Urothelium cell line (cell line): ENCODE measurements around the gene RNF227.

ENCODE experiments used
- DNase-seq: peaks from one replicate; pipeline ENCODE4 v3.0.0; 2011; ENCODE audit warnings: low spot score, mixed read lengths
- FAIRE-seq: peaks from 2 replicates; lab custom pipeline; 2011; peaks lifted over from hg19 to GRCh38; lab: Jason Lieb, UNC

RNF227 gene

DNA sequence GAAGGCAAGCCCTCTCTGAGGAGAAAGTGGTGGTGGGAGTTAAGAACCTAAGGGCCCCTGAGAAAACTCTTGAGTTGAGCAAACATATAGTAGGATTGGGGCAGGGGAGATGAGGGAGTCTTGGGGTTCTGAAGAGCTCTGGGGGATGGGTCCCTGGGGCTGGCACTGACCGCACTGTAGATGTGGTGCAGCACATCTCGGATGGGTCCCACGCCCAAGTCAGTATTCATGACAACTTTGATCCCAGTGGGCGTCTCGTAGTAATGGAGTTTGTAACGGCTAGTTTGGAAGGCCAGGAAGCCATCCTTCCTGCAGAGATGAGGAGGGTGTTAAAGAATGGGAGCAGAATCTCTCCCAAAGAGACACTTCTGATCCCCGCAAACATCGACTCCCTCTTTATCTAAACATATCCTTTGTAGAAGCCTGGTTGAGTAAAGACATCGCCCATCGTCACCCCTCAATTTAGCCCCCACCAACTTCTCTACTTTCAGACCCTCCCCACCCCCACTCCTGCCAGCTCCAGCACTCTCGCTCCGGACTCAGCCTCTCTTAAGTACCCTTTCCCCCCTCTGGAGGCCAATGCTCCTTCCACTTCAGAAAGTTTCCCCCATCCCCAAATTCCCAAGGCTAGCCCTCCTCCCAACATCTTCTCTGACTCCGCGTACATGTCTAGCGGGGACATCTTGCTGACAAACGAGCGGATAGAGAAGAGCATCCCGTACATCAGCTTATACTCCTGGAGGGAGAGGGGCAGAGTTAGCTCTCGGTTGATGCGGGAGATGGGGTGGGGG lies 14.9 kb upstream of the RNF227 start:
- FAIRE-seq (no peak), DNase-seq (no peak)

GRCh38 chr17:7929158-7930023 lies 13.3 kb upstream of the RNF227 start, which contains the start of gene KCNAB3:
Gene KCNAB3, minus strand, starts transcription at chr17:7929856. Its CDS starts 421 bp downstream, at chr17:7929435.
- no peak for FAIRE-seq

DNA sequence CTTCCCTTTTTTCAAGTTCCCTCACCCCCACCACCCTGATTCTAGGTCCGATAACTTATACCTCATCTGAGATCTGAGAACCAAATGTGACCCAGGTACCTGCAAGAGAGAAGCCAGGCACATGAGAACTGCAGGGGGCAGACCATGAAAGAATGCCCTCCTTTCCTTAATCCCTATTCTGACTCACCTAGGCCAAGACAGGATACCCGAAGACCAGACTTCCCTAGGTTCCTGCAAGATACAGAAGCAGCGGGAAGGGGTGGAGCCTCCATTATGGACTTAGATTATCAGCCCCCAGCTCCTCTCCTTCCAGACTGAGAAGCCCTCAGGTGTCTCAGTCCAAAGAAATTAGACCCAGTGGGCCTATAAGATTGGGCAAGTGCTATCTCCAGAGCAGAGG lies 11.5 kb upstream of the RNF227 start:
- FAIRE-seq = no peak
- DNase-seq = no peak

More at GRCh38 chr17:7929158-7930023, 13.3 kb upstream of the RNF227 start, which contains the start of gene KCNAB3:
- DNase-seq = no peak

- DNase-seq (no peak), FAIRE-seq (no peak)
These were observed 6.9 kb upstream of the RNF227 start for GRCh38 chr17:7922845-7923628.

GRCh38 chr17:7922269-7922844 lies 6.3 kb upstream of the RNF227 start:
- DNase-seq (no peak), FAIRE-seq (no peak)

GRCh38 chr17:7916808-7917207 lies 719 bp upstream of the RNF227 start:
- DNase-seq (peak; percentile 9), FAIRE-seq (no peak)

- no peak for FAIRE-seq
- DNase-seq = no peak
These were observed 245 bp upstream of the RNF227 start for GRCh38 chr17:7916385-7916682.

- no peak for FAIRE-seq
- no peak for DNase-seq
These were observed 894 bp downstream of the RNF227 start for GRCh38 chr17:7915179-7915610.

GRCh38 chr17:7912927-7913524 lies 3.1 kb downstream of the RNF227 start:
- peak; percentile 50 for DNase-seq
- no peak for FAIRE-seq

GRCh38 chr17:7911116-7911515 lies 5.0 kb downstream of the RNF227 start:
- FAIRE-seq (no peak), DNase-seq (no peak)

- no peak for DNase-seq
- no peak for FAIRE-seq
These were observed 5.4 kb downstream of the RNF227 start for GRCh38 chr17:7910711-7911110.

GRCh38 chr17:7910281-7910680 lies 5.8 kb downstream of the RNF227 start:
- DNase-seq (no peak), FAIRE-seq (no peak)

DNA sequence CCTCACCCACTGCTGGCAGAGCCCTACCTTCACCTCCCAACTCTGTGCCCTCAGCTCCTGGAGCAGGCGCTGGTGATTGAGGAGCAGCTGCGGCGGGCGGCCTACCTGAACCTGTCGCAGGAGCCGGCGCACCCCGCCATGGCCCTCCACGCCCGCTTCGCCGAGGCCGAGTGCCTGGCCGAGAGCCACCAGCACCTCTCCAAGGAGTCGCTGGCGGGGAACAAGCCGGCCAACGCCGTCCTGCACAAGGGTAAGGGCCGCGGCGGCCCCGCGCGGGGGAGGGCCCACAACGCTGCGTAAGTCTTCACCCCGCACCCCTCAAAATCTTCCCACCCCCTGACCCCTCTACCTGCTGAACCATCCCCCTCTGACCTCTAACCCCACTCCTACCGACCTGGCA lies 7.0 kb downstream of the RNF227 start:
- DNase-seq (no peak), FAIRE-seq (no peak)

DNA sequence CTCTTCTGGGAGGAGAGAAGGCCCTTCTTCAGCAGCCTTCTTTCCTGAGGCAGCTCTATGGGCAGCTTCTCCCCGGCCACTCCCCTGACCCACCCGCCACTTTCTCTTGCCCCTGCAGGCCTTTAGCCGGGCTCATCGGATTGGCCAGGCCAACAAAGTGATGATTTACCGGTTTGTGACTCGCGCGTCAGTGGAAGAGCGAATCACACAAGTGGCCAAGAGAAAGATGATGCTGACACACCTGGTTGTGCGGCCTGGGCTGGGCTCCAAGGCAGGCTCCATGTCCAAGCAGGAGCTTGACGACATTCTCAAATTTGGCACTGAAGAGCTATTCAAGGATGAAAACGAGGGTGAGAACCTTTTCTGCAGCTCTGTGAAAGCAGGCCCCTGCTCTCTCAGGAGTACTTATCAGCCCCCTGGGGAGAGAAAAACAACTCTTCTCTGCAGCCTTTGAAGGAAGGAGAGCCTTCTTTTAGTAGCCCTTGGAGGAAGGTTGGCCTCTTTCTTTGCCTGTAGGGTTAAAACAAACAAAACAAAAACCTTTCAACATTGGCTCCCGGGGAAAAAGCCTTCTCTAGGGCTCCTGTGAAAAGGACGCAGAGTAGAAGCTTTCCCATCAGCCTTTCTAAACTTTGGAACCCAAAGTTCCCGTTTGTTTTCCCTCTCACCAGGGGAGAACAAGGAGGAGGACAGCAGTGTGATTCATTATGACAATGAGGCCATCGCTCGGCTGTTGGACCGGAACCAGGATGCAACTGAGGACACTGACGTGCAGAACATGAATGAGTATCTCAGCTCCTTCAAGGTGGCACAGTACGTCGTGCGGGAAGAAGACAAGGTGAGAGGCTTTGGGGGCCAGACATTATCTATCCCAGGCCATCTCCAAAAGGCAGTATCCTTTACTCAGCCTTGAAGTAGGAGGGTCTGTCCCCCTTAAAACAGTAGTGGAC lies 12.7 kb downstream of the RNF227 start:
- FAIRE-seq (no peak), DNase-seq (no peak)

- DNase-seq = no peak
- no peak for FAIRE-seq
These were observed 18.3 kb downstream of the RNF227 start for GRCh38 chr17:7897773-7898172.

- no peak for FAIRE-seq
- DNase-seq = no peak
These were observed 19.0 kb downstream of the RNF227 start for GRCh38 chr17:7897090-7897489.

DNA sequence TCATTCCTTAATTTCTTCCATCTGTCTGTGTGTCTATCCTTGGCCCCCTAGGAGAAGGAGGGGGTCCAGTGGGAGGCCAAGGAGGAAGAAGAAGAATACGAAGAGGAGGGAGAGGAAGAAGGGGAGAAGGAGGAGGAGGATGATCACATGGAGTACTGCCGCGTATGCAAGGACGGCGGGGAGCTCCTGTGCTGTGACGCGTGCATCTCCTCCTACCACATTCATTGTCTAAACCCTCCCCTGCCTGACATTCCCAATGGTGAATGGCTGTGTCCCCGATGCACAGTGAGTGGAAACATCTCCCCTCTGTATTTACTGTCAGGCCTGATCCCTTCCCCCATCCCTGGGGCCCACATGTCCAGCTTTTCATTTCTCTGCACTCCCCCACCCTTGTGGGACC lies 21.2 kb downstream of the RNF227 start:
- DNase-seq (no peak), FAIRE-seq (no peak)

DNA sequence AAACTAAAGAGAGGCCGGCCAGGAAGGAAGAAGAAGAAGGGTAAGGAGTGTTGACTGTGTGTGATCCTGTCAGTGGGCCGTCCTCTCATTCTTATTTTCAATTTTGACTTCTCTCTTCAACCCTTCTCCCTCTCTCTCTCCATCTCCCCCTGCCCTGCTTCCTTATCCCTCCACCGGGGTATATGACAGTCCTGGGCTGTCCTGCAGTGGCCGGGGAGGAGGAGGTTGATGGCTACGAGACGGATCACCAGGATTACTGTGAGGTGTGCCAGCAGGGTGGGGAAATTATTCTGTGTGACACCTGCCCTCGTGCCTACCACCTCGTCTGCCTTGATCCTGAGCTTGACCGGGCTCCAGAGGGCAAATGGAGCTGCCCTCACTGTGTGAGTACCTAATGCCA lies 21.9 kb downstream of the RNF227 start:
- DNase-seq = no peak
- no peak for FAIRE-seq

DNA sequence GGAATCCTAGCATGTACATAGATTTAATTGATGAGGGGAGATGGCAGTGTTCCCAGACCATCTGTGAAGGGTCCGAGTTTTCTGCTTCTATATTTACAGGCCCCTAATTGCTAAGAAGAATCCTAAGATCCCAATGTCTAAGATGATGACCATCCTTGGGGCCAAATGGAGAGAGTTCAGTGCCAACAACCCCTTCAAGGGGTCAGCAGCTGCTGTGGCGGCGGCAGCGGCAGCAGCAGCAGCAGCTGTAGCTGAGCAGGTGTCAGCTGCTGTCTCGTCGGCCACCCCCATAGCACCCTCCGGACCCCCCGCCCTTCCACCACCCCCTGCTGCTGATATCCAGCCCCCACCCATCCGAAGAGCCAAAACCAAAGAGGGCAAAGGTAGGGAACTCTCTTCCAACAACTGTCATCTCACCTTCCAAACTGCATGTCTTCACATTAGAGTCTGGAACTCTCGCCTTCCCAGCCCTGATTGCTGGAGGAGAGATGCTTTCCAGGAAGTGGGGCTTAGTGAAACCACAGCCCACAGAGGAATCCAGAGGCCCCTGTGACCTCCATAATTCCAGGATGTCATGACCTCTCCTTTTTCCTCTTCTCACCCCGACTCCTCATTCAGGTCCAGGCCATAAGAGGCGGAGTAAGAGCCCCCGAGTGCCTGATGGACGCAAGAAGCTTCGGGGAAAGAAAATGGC lies 22.8 kb downstream of the RNF227 start:
- FAIRE-seq (no peak), DNase-seq (no peak)
